K562 (cell line): ENCODE results near the gene KIAA0825. TPM values are rescaled to one million over a fixed set of nuclear protein-coding genes. Genes with fewer than 3 reads are reported as not detected.

Experiments
- ATAC-seq: fragments of 200-7000 bp; cut with Tn5 transposase; 3 replicates; pipeline ENCODE4 v1.9.1; 2020; ENCODE audit warnings: moderate library complexity
- BruUV-seq: library from RNA; stranded (reverse); fragments of 400-500 nt; replicated peaks from 2 replicates; lab custom pipeline; 2021; lab: Mats Ljungman, UMichigan
- CTCF ChIA-PET: fragments of 300-600 bp; formaldehyde crosslinking; extraction: SDS; loops from one replicate; lab custom pipeline; 2021; ENCODE audit warnings: low intra/inter-chr PET ratio; lab: Yijun Ruan, JAX
- POLR2A ChIA-PET: fragments of 300-600, 350-650 bp; sonication (Branson Sonifier 250); formaldehyde crosslinking; extraction: SDS; loops from one replicate; lab custom pipeline; 2021; ENCODE audit warnings: antibody characterized with exemption, inconsistent platforms; lab: Yijun Ruan, JAX
- DNase-seq, 4 experiments: peaks; one replicate each; pipeline versions ENCODE4 v3.0.0 to v3.0.0-alpha.2; 2011 to 2018; ENCODE audit warnings: low spot score in 3 of 4, mixed read lengths in 3 of 4; ENCODE audit errors: extremely low read depth in 1 of 4
- FAIRE-seq: peaks from 2 replicates; lab custom pipeline; 2011; peaks lifted over from hg19 to GRCh38; lab: Jason Lieb, UNC
- H2AFZ ChIP-seq: 2 replicates; pipeline ENCODE4 v1.6.0; 2011; ENCODE audit warnings: low read depth, low read length, control low read depth, inconsistent platforms
- H3K27ac ChIP-seq: fragments of 200-600 bp; 3 replicates; pipeline ENCODE4 v1.8.0; 2011; ENCODE audit warnings: low read depth, mild to moderate bottlenecking, control low read depth, inconsistent platforms, low read length, moderate library complexity, mixed read lengths; ENCODE audit errors: extremely low read depth
- H3K27me3 ChIP-seq, 2 experiments: fragments of 300-600 bp in 1 of 2; 2 replicates in 1 of 2; 3 replicates in 1 of 2; pipeline versions ENCODE4 v1.6.0 to v1.8.0; 2011; ENCODE audit warnings: inconsistent platforms in 2 of 2, low read length in 2 of 2, mild to moderate bottlenecking in 1 of 2, mixed read lengths in 1 of 2, moderate library complexity in 1 of 2; ENCODE audit not compliant: control insufficient read depth in 2 of 2, insufficient read depth in 2 of 2
- H3K36me3 ChIP-seq: fragments of 300-600 bp; 3 replicates; pipeline ENCODE4 v1.8.0; 2011; ENCODE audit warnings: mild to moderate bottlenecking, low read length, inconsistent platforms; ENCODE audit not compliant: control insufficient read depth, insufficient read depth
- H3K4me1 ChIP-seq, 2 experiments: fragments of 200-600 bp in 1 of 2; replicated peaks in 1 of 2; 2 replicates in 1 of 2; 3 replicates in 1 of 2; pipeline versions ENCODE4 v1.5.1 to v1.8.0; 2011; ENCODE audit warnings: inconsistent platforms in 2 of 2, low read length in 2 of 2, mild to moderate bottlenecking in 1 of 2, mixed read lengths in 1 of 2, moderate library complexity in 1 of 2; ENCODE audit not compliant: control insufficient read depth in 2 of 2, insufficient read depth in 2 of 2
- H3K4me2 ChIP-seq: 2 replicates; pipeline ENCODE4 v1.6.1; 2011; ENCODE audit warnings: low read length, control low read depth, inconsistent platforms, mixed read lengths; ENCODE audit not compliant: insufficient read depth
- H3K4me3 ChIP-seq: fragments of 200-600 bp; sonication (generic), shearing (Covaris generic); 2 replicates; pipeline ENCODE4 v1.5.1; 2016; ENCODE audit warnings: control low read depth, inconsistent platforms
- H3K79me2 ChIP-seq: fragments of 200-600 bp; 3 replicates; pipeline ENCODE4 v1.8.0; 2011; ENCODE audit warnings: low read length, inconsistent platforms; ENCODE audit not compliant: control insufficient read depth, insufficient read depth
- H3K9ac ChIP-seq, 2 experiments: 2 replicates each; pipeline versions ENCODE4 v1.6.0 to v1.6.1; 2011; ENCODE audit warnings: low read depth in 2 of 2, low read length in 2 of 2, control low read depth in 1 of 2, inconsistent platforms in 1 of 2, mild to moderate bottlenecking in 1 of 2, mixed read lengths in 1 of 2; ENCODE audit not compliant: insufficient read depth in 1 of 2
- H3K9me1 ChIP-seq: one replicate; pipeline ENCODE4 v1.6.0; 2011; ENCODE audit warnings: inconsistent platforms, mild to moderate bottlenecking, low read length, moderate library complexity; ENCODE audit not compliant: control insufficient read depth, insufficient read depth
- H3K9me3 ChIP-seq: replicated peaks from 2 replicates; pipeline ENCODE4 v1.5.1; 2011; ENCODE audit warnings: low read depth, low read length, inconsistent platforms; ENCODE audit not compliant: control insufficient read depth, insufficient read depth
- H4K20me1 ChIP-seq: replicated peaks from 2 replicates; pipeline ENCODE4 v1.6.1; 2011; ENCODE audit warnings: low read length, inconsistent platforms, mixed read lengths; ENCODE audit not compliant: control insufficient read depth, insufficient read depth
- ELF1 ChIP-seq: fragments of 200-800 bp; sonication (Bioruptor generic); IDR thresholded peaks from 2 replicates; pipeline ENCODE4 v1.6.1; 2016; ENCODE audit warnings: missing genetic modification characterization, missing compliant biosample characterization
- EZH2 ChIP-seq: IDR thresholded peaks from 2 replicates; pipeline ENCODE4 v1.6.1; 2012; ENCODE audit warnings: low read depth, mild to moderate bottlenecking, inconsistent platforms, low read length, borderline replicate concordance
- GATAD2A ChIP-seq: fragments of 450-650 bp; IDR thresholded peaks from 2 replicates; pipeline ENCODE4 v1.6.1; 2017
- POLR2H ChIP-seq: IDR thresholded peaks from 2 replicates; pipeline ENCODE4 v1.6.1; 2016; ENCODE audit warnings: missing genetic modification characterization, low read depth, mild to moderate bottlenecking, control low read depth, missing compliant biosample characterization, moderate library complexity
- RBFOX2 ChIP-seq: fragments of 200-400 bp; formaldehyde crosslinking; IDR thresholded peaks from 2 replicates; pipeline ENCODE4 v1.6.1; 2017; ENCODE audit warnings: low read depth, mild to moderate bottlenecking, low read length, moderate library complexity
- RBM25 ChIP-seq: fragments of 200-400 bp; formaldehyde crosslinking; IDR thresholded peaks from 2 replicates; pipeline ENCODE4 v1.6.1; 2018; ENCODE audit warnings: low read length, low read depth, moderate library complexity; ENCODE audit not compliant: severe bottlenecking
- SAFB ChIP-seq: fragments of 200-400 bp; formaldehyde crosslinking; IDR thresholded peaks from 2 replicates; pipeline ENCODE4 v1.6.1; 2017; ENCODE audit warnings: low read depth, low read length, borderline replicate concordance
- SP1 ChIP-seq: sonication (generic); formaldehyde crosslinking; IDR thresholded peaks from 2 replicates; pipeline ENCODE4 v1.8.1; 2022; ENCODE audit warnings: mild to moderate bottlenecking, missing genetic modification reagents
- SP2 ChIP-seq: IDR thresholded peaks from 2 replicates; pipeline ENCODE4 v1.6.1; 2011; ENCODE audit warnings: mild to moderate bottlenecking, low read depth, low read length, moderate library complexity; ENCODE audit not compliant: poor library complexity, severe bottlenecking; ENCODE audit errors: extremely low read depth
- ZFP30 ChIP-seq: fragments of 250-450 bp; sonication (Bioruptor Pico); IDR thresholded peaks from 2 replicates; pipeline ENCODE4 v1.8.0; 2022; ENCODE audit warnings: moderate library complexity, mild to moderate bottlenecking, inconsistent platforms, borderline replicate concordance
- ZNF12 ChIP-seq: sonication (generic); formaldehyde crosslinking; IDR thresholded peaks from 2 replicates; pipeline ENCODE4 v1.4.0; 2020; ENCODE audit warnings: mild to moderate bottlenecking, missing genetic modification reagents
- ZNF175 ChIP-seq: fragments of 200-800 bp; sonication (Bioruptor generic); IDR thresholded peaks from 2 replicates; pipeline ENCODE4 v1.6.1; 2016; ENCODE audit warnings: low read depth, mild to moderate bottlenecking, missing genetic modification characterization, missing compliant biosample characterization
- ZNF316 ChIP-seq: fragments of 450-650 bp; IDR thresholded peaks from 2 replicates; pipeline ENCODE4 v1.6.1; 2016
- in situ Hi-C: fragments of 300-500 bp; cut with MboI; formaldehyde crosslinking; loops from 4 replicates; pipeline ENCODE4 v1.15.0; 2018; ENCODE audit warnings: inconsistent platforms, mixed read lengths
- intact Hi-C: fragments of 100-400 bp; cut with micrococcal nuclease; formaldehyde crosslinking; loops from 2 replicates; pipeline ENCODE4 v1.14.2; 2022
- polyA plus RNA-seq, 8 experiments: library from polyadenylated mRNA; depleted of rRNA in 4 of 8; stranded (reverse) in 5 of 8; unstranded in 3 of 8; fragments of >200 nt; fragmentation: Nextera tagmentation in 2 of 8; fragmentation: Illumina TruSeq in 1 of 8; extraction: Ambion mirVana in 2 of 8; extraction: Trizol in 1 of 8; gene quantifications; 2 replicates each; pipeline versions ENCODE4 v1.2.1 to v1.2.3, GENCODE V29; 2011 to 2014; ENCODE audit warnings: inconsistent platforms in 1 of 8, missing spikeins in 1 of 8
- total RNA-seq, 7 experiments: library from RNA; depleted of rRNA in 6 of 7; stranded (reverse); fragments of >200 nt in 6 of 7; fragmentation: Illumina TruSeq in 2 of 7; extraction: Trizol in 2 of 7; gene quantifications; 2 replicates each; pipeline versions ENCODE4 v1.2.1 to v1.2.3, GENCODE V29; 2011 to 2021; ENCODE audit warnings: low replicate concordance in 1 of 7
- TF ChIP-seq, protein P1 (sequence below): sonication (generic); formaldehyde crosslinking; IDR thresholded peaks from 2 replicates; pipeline ENCODE4 v1.4.0; 2020; ENCODE audit warnings: mild to moderate bottlenecking, missing genetic modification reagents
- TF ChIP-seq, protein P2 (sequence below): fragments of 150-350 bp; conservative IDR thresholded peaks from 2 replicates; pipeline ENCODE4 v1.6.1; 2014; ENCODE audit warnings: low read length
- TF ChIP-seq, protein P3 (sequence below): fragments of 450-650 bp; IDR thresholded peaks from 2 replicates; pipeline ENCODE4 v1.6.1; 2016; ENCODE audit warnings: low read depth, mild to moderate bottlenecking, moderate library complexity

KIAA0825 gene
- total and polyA plus RNA-seq, 9 of the 15 experiments (the other 6 are each of a cell fraction or from before 2014, with no cell fraction given): 0.05 to 0.36 (median 0.16) TPM; not detected in 1

DNA sequence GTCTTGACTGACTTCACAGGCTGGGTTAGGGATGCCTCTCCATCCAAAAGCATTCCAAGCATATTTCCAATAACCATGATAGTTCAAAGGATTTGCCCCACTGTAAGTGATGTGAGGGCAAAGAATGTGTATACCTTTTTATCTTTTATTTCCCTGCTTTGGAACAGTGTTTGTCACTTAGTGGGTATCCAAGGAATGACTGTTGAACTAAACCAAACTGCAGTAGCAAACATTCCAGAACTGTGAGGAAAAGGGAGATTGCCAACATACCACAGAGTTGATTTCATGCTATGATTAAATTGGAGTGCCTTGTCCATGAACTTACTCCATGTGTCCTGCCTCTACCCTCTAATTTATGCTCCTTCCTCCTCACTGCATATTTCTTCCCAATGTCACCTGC, 400.0 kb downstream of the KIAA0825 start:
- H3K4me1 ChIP-seq: no peaks in the 10 kb centered on the region
- DNase-seq: no peak
- no peaks in the 10 kb centered on the region for H3K27me3 ChIP-seq
- no peak overlapping the region for H3K27ac ChIP-seq
- CTCF ChIA-PET: no interaction called here
- no peaks in the 10 kb centered on the region for H4K20me1 ChIP-seq
- H3K36me3 ChIP-seq: no peaks in the 10 kb centered on the region
- no peak overlapping the region for H3K4me3 ChIP-seq
- POLR2A ChIA-PET: no interaction called here
- no peaks in the 10 kb centered on the region for H3K79me2 ChIP-seq
- no TSS peak for BruUV-seq
- TF ChIP-seq, protein P1, sequence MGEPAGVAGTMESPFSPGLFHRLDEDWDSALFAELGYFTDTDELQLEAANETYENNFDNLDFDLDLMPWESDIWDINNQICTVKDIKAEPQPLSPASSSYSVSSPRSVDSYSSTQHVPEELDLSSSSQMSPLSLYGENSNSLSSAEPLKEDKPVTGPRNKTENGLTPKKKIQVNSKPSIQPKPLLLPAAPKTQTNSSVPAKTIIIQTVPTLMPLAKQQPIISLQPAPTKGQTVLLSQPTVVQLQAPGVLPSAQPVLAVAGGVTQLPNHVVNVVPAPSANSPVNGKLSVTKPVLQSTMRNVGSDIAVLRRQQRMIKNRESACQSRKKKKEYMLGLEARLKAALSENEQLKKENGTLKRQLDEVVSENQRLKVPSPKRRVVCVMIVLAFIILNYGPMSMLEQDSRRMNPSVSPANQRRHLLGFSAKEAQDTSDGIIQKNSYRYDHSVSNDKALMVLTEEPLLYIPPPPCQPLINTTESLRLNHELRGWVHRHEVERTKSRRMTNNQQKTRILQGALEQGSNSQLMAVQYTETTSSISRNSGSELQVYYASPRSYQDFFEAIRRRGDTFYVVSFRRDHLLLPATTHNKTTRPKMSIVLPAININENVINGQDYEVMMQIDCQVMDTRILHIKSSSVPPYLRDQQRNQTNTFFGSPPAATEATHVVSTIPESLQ: no peak
- no peak for TF ChIP-seq ZNF12 (CRISPR knock-in tag)
- TF ChIP-seq ELF1 (tag): no peak
- no peak for TF ChIP-seq SAFB
- no peak for TF ChIP-seq RBFOX2
- TF ChIP-seq ZNF175 (CRISPR knock-in tag): no peak
- no peak for TF ChIP-seq SP2
- no peak for TF ChIP-seq POLR2H (tag)
- TF ChIP-seq SP1 (CRISPR knock-in tag): no peak
- TF ChIP-seq RBM25: no peak
- TF ChIP-seq GATAD2A: no peak
- TF ChIP-seq ZFP30 (CRISPR knock-in tag): no peak
- TF ChIP-seq, protein P2, sequence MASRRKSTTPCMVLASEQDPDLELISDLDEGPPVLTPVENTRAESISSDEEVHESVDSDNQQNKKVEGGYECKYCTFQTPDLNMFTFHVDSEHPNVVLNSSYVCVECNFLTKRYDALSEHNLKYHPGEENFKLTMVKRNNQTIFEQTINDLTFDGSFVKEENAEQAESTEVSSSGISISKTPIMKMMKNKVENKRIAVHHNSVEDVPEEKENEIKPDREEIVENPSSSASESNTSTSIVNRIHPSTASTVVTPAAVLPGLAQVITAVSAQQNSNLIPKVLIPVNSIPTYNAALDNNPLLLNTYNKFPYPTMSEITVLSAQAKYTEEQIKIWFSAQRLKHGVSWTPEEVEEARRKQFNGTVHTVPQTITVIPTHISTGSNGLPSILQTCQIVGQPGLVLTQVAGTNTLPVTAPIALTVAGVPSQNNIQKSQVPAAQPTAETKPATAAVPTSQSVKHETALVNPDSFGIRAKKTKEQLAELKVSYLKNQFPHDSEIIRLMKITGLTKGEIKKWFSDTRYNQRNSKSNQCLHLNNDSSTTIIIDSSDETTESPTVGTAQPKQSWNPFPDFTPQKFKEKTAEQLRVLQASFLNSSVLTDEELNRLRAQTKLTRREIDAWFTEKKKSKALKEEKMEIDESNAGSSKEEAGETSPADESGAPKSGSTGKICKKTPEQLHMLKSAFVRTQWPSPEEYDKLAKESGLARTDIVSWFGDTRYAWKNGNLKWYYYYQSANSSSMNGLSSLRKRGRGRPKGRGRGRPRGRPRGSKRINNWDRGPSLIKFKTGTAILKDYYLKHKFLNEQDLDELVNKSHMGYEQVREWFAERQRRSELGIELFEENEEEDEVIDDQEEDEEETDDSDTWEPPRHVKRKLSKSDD: no peak
- TF ChIP-seq EZH2: no peak
- TF ChIP-seq ZNF316: no peak
- TF ChIP-seq, protein P3, sequence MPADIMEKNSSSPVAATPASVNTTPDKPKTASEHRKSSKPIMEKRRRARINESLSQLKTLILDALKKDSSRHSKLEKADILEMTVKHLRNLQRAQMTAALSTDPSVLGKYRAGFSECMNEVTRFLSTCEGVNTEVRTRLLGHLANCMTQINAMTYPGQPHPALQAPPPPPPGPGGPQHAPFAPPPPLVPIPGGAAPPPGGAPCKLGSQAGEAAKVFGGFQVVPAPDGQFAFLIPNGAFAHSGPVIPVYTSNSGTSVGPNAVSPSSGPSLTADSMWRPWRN: no peak
- no peak for FAIRE-seq
- in situ Hi-C loops (no loop called here), intact Hi-C loops (no loop called here)
- no peaks in the 10 kb centered on the region for H3K9me1 ChIP-seq
- no peak overlapping the region for H3K4me2 ChIP-seq
- no peak for ATAC-seq
- H3K9me3 ChIP-seq: no peaks in the 10 kb centered on the region; the same call in 1 of the 2 replicates
- no peak overlapping the region for H2AFZ ChIP-seq
- H3K9ac ChIP-seq: no peak overlapping the region
